Transverse colon (tissue), 4 donors: ENCODE results near the gene FNDC3B. TPM values are rescaled to one million over a fixed set of nuclear protein-coding genes. Genes with fewer than 3 reads are reported as not detected.

ENCODE experiments used
- DNase-seq: peaks from one replicate; pipeline ENCODE4 v3.0.0-alpha.2; 2019
- H3K27ac ChIP-seq, 4 donors: fragments of 200-600 bp; sonication (generic); 2 replicates each; pipeline ENCODE4 v1.5.1; 2016 to 2018; ENCODE audit warnings: inconsistent platforms in 4 of 4
- H3K27me3 ChIP-seq: fragments of 200-600 bp; sonication (generic); 2 replicates; pipeline ENCODE4 v1.5.1; 2017; ENCODE audit warnings: inconsistent platforms
- H3K36me3 ChIP-seq, 4 donors: fragments of 200-600 bp; sonication (generic); 2 replicates each; pipeline ENCODE4 v1.5.1; 2017 to 2019; ENCODE audit warnings: inconsistent platforms in 4 of 4
- H3K4me1 ChIP-seq, 4 donors: fragments of 200-600 bp; sonication (generic); 2 replicates each; pipeline ENCODE4 v1.5.1; 2017 to 2020; ENCODE audit warnings: inconsistent platforms in 4 of 4
- H3K4me3 ChIP-seq, 4 donors: fragments of 200-600 bp; sonication (generic); 1 replicate in 1 of 4; 2 replicates in 3 of 4; pipeline versions ENCODE4 v1.5.1 to v1.6.1; 2017 to 2019; ENCODE audit warnings: inconsistent platforms in 4 of 4
- H3K9me3 ChIP-seq, 2 donors: fragments of 200-600 bp; sonication (generic); 2 replicates each; pipeline ENCODE4 v1.5.1; 2017 to 2019; ENCODE audit warnings: inconsistent platforms in 2 of 2
- EP300 ChIP-seq: sonication (generic); formaldehyde crosslinking; IDR thresholded peaks from one replicate; pipeline ENCODE4 v1.6.1; 2017; ENCODE audit warnings: antibody characterized with exemption, low read depth
- POLR2A ChIP-seq: fragments of 450-650 bp; IDR thresholded peaks from one replicate; pipeline ENCODE4 v1.6.1; 2016; ENCODE audit warnings: antibody characterized with exemption, mild to moderate bottlenecking, moderate library complexity
- POLR2AphosphoS5 ChIP-seq, 3 donors: sonication (generic); formaldehyde crosslinking; IDR thresholded peaks; one replicate each; pipeline ENCODE4 v1.6.1; 2016; ENCODE audit warnings: antibody characterized with exemption in 3 of 3
- WGBS, 2 donors: methylation state at CpG; one replicate each; pipeline ENCODE4 v1.1.5; 2018; ENCODE audit warnings: low coverage in 1 of 2; 5-methylcytosine and 5-hydroxymethylcytosine counted together
- in situ Hi-C, 4 donors: fragments of 200-750 bp; cut with MboI; loops; one replicate each; pipeline versions ENCODE4 v1.15.0 to v1.15.1; 2017; ENCODE audit warnings: low sequenced_read_pairs in 3 of 4, low pct_ligation_motif_present in 1 of 4, low pct_unique_long_range_greater_than_20kb in 1 of 4
- intact Hi-C: fragments of 100-400 bp; cut with DNase I; formaldehyde crosslinking; loops from one replicate; pipeline ENCODE4 v1.15.1; 2023; ENCODE audit warnings: low total_unique reads
- total RNA-seq, 4 donors: library from RNA; depleted of rRNA; stranded (reverse); fragments of >200 nt; gene quantifications; one replicate each; pipeline ENCODE4 v1.1.0, GENCODE V29; 2016
- TF ChIP-seq, protein P1 (sequence below), 5 experiments: fragments of 200-600 bp in 3 of 5; fragments of 450-650 bp in 2 of 5; sonication (generic) in 3 of 5; IDR thresholded peaks; 1 replicate in 2 of 5; 2 replicates in 3 of 5; pipeline ENCODE4 v1.5.1; 2016 to 2017; ENCODE audit warnings: antibody characterized with exemption in 5 of 5, inconsistent platforms in 3 of 5, mild to moderate bottlenecking in 2 of 5, moderate library complexity in 1 of 5

FNDC3B gene
- total RNA-seq, 4 donors from 2014 or later: 28.5 to 85.7 (median 44.5) TPM

- in situ Hi-C loops (no loop called here), intact Hi-C loops (no loop called here)
- no peak for DNase-seq
- H3K36me3 ChIP-seq: peaks cover 0 to 19% (median 10%) of the 10 kb centered on the region in 4 donors
- H3K4me1 ChIP-seq: no peaks in the 10 kb centered on the region
- no peak for TF ChIP-seq POLR2AphosphoS5 (IDR thresholded peaks at IDR 0.05)
- TF ChIP-seq POLR2A: no peak
- TF ChIP-seq, protein P1, sequence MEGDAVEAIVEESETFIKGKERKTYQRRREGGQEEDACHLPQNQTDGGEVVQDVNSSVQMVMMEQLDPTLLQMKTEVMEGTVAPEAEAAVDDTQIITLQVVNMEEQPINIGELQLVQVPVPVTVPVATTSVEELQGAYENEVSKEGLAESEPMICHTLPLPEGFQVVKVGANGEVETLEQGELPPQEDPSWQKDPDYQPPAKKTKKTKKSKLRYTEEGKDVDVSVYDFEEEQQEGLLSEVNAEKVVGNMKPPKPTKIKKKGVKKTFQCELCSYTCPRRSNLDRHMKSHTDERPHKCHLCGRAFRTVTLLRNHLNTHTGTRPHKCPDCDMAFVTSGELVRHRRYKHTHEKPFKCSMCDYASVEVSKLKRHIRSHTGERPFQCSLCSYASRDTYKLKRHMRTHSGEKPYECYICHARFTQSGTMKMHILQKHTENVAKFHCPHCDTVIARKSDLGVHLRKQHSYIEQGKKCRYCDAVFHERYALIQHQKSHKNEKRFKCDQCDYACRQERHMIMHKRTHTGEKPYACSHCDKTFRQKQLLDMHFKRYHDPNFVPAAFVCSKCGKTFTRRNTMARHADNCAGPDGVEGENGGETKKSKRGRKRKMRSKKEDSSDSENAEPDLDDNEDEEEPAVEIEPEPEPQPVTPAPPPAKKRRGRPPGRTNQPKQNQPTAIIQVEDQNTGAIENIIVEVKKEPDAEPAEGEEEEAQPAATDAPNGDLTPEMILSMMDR (IDR thresholded peaks at IDR 0.05): no peak
- TF ChIP-seq EP300: no peak
- WGBS, 2 donors: 76 to 80% methylated on average over 3 of the region's 3 CpGs
- no peak overlapping the region for H3K27ac ChIP-seq
- no peaks in the 10 kb centered on the region for H3K9me3 ChIP-seq
- H3K27me3 ChIP-seq: no peaks in the 10 kb centered on the region
- H3K4me3 ChIP-seq: no peak overlapping the region
These were observed 345.5 kb downstream of the FNDC3B start for GRCh38 chr3:172384836-172385235.

DNA sequence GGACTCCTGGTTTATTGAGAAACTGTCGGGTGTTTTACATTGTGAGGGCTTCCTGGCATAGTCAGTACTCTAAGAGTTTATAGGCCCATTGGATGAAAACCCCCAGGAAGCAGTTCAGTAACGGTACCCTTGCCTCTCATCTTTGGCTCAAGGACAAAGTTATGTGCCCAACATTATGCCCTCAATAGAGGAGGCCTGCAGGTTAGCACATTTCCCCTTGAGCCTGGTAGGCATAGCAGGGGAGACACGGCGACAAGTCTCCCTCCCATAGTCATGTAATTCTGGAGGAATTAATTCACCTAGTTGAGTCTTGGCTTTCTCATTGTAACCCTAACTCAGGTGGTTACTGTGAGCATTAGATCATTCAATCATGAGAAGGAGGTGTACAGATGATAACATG lies 348.4 kb downstream of the FNDC3B start:
- H3K36me3 ChIP-seq: no peaks in the 10 kb centered on the region
- intact Hi-C loops (no loop called here), in situ Hi-C loops (no loop called here)
- 93 to 99% methylated on average over 2 to 4 of the region's 4 CpGs for WGBS, 2 donors
- no peaks in the 10 kb centered on the region for H3K4me1 ChIP-seq
- no peak for DNase-seq
- no peak for TF ChIP-seq POLR2A
- no peak for TF ChIP-seq EP300
- TF ChIP-seq, protein P1 (IDR thresholded peaks at IDR 0.05): no peak
- no peak for TF ChIP-seq POLR2AphosphoS5 (IDR thresholded peaks at IDR 0.05)
- no peaks in the 10 kb centered on the region for H3K9me3 ChIP-seq
- H3K27ac ChIP-seq: no peak overlapping the region
- H3K4me3 ChIP-seq: no peak overlapping the region
- H3K27me3 ChIP-seq: no peaks in the 10 kb centered on the region

DNA sequence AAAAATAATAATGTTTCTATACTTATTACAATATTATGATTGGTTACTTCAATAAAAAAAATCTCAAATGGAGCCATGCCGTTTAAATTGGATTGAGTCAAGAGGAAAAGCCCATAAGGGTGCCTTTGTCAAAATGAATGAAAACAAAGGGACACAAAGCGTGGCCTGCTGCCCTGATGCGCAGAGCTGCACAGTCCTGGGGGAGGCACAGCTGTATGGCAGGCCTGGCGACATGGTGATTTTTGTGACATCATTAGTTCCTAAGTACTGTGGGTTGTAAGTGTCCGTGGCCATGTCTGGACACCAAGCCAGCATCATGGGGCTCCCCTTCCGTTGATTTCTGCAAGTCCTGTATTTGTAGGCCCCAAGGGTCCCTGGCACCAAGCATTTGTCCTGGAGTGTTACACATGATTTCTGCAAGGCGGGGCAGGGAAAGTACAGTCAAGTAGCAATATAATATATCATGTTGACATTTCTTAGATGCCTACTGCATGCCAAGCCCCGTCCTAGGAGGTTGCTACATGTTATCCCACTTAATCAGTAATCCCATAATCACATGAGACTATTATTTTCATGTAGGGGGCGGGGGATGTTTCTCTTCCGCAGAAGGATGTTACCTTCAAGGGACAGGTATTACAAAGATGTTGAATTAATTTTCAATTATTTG lies 349.2 kb downstream of the FNDC3B start:
- Histone ChIP-seq H3K4me1 (no peaks in the 10 kb centered on the region), H3K9me3 (no peaks in the 10 kb centered on the region), H3K4me3 (no peak overlapping the region), H3K27ac (no peak overlapping the region), H3K36me3 (no peaks in the 10 kb centered on the region), H3K27me3 (no peaks in the 10 kb centered on the region)
- intact Hi-C loops (no loop called here), in situ Hi-C loops (no loop called here)
- WGBS, 2 donors: 84 to 91% methylated on average over 7 to 10 of the region's 10 CpGs
- no peak for TF ChIP-seq POLR2AphosphoS5 (IDR thresholded peaks at IDR 0.05)
- no peak for TF ChIP-seq EP300
- TF ChIP-seq POLR2A: no peak
- TF ChIP-seq, protein P1 (IDR thresholded peaks at IDR 0.05): no peak
- DNase-seq: no peak

DNA sequence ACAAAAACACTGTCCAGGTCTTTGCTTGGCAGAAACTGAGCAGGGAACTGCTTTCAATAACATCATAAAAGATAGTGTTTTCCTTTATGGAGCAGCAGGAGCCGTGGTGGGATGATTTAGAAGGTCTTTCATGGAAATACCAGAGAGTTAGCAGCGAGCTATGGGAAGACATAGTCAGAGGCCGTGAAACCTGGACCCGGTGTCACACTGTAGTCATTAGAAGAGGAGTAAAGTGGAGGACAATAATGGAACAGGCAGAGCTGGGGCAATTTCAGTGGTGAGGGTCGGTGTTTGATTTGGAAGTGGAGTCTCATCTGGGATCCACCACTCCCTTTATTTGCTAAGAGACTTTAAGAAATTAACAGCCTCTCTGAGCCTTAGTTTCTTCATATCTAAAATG lies 351.4 kb downstream of the FNDC3B start:
- Histone ChIP-seq H3K4me3 (no peak overlapping the region), H3K27me3 (no peaks in the 10 kb centered on the region), H3K27ac (no peak overlapping the region), H3K4me1 (no peaks in the 10 kb centered on the region), H3K36me3 (no peaks in the 10 kb centered on the region), H3K9me3 (no peaks in the 10 kb centered on the region)
- no peak for TF ChIP-seq POLR2AphosphoS5 (IDR thresholded peaks at IDR 0.05)
- no peak for TF ChIP-seq POLR2A
- TF ChIP-seq, protein P1 (IDR thresholded peaks at IDR 0.05): no peak
- no peak for TF ChIP-seq EP300
- DNase-seq: no peak
- intact Hi-C loops (no loop called here), in situ Hi-C loops (no loop called here)
- 86% methylated on average over 4 to 5 of the region's 5 CpGs for WGBS, 2 donors
